ENCODE data around the gene GSPT1. TPM values are rescaled to one million over a fixed set of nuclear protein-coding genes. Genes with fewer than 3 reads are reported as not detected.
A peak's percentile ranks its signal among the peaks of the same experiment; 100 is the strongest.
"Not testable (repeated sequence)": the region's sequence is repeated elsewhere in the genome, so short reads cannot be mapped to it uniquely, and the experiment has no call there.

Gene GSPT1
- 106 and 111 TPM in 2 replicates for total RNA-seq (2014; rRNA removed; shearing (Covaris generic))

DNA sequence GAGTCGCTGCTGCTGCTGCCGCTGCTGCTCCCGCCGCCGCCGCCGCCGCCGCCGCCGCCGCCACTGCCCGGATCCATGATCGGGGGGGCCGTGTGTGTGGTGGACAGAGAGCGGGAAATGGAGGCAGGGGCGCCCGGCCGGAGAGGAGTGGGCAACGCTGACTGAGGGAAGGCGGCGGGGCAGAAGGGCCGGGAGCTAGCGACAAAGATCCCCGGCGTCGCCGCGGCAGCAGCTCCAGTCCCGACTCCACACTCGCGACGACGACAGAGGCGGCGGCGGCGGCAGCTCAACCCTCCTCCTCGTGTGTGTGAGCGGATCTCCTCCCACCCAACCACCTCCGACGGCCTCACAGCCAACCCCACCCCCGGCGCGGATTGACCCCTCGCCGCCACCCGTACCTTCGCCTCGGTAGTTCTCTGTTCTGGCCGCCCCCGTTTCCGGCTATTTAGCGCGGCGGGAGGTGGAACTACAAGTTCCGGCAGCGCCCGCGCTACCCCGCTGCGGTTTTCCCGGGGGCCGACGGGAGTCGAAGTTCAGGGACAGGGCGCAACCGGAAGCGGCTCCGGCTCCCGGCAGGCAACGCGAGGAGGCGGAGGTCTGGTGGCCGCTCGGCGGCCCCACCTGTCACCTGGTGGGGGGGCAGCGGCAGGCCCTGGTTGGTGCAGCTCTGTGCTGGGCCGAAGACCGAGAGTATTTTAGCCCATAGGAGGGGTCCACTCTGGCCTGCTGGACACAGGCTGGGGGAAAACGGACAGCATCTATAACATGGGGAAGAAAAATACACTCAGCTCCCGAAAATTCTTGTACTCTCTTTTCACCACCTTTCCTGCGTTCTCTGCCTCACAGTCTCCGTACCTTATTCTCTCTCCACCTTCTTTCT, at the start of gene GSPT1:
Gene GSPT1, minus strand, starts transcription at position 313 of the 880 bp plus-strand sequence. Its CDS starts 236 bp downstream, at position 77.
- Histone ChIP-seq H3K4me1 (peaks cover 4% of the 10 kb centered on the region; the same call in 1 of the 2 replicates), H3K27ac (peak within 1 kb of the TSS; percentile 59), H3K27me3 (0 out of 2 replicates have a peak, but pooled peaks cover 4% of the 10 kb centered on the region), H3K36me3 (peaks cover 5% of the 10 kb centered on the region; the same call in 1 of the 2 replicates), H3K9me3 (replicated peaks) (no peaks in the 10 kb centered on the region), H3K4me3 (peak within 1 kb of the TSS; percentile 78)
- DNase-seq: peak; percentile 97 to 98

DNA sequence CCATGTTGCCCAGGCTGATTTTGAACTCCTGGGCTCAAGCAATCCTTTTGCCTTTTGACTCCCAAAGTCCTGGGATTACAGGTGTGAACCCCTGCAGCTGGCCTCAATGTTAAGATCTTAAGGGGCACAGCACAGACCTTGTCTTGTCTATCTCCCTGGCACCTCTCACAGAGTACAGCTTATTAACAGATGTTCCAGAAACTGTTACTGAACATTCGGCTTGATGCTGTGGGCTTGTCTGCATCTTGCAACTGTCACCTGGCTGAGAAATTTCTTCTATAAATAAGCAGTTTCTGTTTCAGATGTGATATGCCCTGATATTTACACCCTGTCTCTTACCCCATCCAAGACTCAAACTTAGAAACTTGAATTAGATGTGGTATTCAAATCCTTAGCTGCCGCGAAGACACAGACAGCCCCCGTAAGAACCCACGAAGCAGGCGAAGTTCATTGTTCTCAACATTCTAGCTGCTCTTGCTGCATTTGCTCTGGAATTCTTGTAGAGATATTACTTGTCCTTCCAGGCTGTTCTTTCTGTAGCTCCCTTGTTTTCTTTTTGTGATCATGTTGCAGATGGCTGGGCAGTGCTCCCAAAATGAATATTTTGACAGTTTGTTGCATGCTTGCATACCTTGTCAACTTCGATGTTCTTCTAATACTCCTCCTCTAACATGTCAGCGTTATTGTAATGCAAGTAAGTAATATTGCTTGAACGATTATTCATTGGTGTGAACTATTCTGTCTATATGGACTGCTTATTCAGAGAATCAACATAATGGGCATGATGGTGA, 49.2 kb upstream of the GSPT1 start, which contains the start of gene TNFRSF17:
Gene TNFRSF17, plus strand, starts transcription at position 450 of the 791 bp plus-strand sequence. Its CDS starts 115 bp downstream, at position 565.
- Histone ChIP-seq H3K4me3 (no peak within 1 kb of the TSS), H3K4me1 (no peaks in the 10 kb centered on the region), H3K27ac (no peak within 1 kb of the TSS), H3K27me3 (0 out of 2 replicates have a peak, but pooled peaks cover 3% of the 10 kb centered on the region), H3K36me3 (no peaks in the 10 kb centered on the region), H3K9me3 (replicated peaks) (no peaks in the 10 kb centered on the region)
- DNase-seq: no peak

DNA sequence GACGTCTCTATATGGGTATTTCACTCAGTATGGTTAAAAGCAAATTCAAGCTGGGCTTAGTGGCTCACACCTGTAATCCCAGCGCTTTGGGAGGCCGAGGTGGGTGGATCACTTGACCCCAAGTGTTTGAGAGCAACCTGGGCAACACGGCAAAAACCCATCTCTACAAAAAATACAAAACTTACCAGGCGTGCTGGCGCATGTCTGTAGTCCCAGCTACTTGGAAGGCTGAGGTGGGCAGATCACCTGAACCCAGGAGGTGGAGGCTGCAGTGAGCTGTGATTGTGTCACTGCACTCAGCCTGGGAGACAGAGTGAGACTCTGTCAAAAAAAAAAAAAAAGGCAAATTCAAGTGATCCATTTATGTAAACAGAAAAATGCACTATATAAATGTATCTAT, 48.0 kb upstream of the GSPT1 start:
- no peak overlapping the region for H3K27ac ChIP-seq
- no peak overlapping the region for H3K4me3 ChIP-seq
- H3K27me3 ChIP-seq: 0 out of 2 replicates have a peak, but pooled peaks cover 3% of the 10 kb centered on the region
- no peaks in the 10 kb centered on the region for H3K36me3 ChIP-seq
- DNase-seq: no peak
- no peaks in the 10 kb centered on the region for H3K9me3 ChIP-seq (replicated peaks)
- no peaks in the 10 kb centered on the region for H3K4me1 ChIP-seq

DNA sequence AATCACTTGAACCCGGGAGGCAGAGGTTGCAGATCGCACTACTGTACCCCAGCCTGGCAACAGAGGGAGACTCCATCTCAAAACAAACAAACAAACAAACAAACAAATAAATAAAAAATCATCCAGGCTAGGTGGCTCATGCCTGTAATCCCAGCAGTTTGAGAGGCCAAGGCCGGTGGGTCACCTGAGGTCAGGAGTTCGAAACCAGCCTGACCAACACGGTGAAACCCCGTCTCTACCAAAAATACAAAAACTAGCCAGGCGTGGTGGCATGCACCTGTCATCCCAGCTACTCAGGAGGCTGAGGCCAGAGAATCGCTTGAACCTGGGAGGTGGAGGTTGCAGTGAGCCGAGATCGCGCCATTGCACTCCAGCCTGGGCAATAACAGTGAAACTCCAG, 47.2 kb upstream of the GSPT1 start:
- H3K36me3 ChIP-seq; H3K4me1 ChIP-seq; DNase-seq; H3K4me3 ChIP-seq; H3K27me3 ChIP-seq; H3K27ac ChIP-seq; H3K9me3 ChIP-seq (replicated peaks): not testable (repeated sequence)

DNA sequence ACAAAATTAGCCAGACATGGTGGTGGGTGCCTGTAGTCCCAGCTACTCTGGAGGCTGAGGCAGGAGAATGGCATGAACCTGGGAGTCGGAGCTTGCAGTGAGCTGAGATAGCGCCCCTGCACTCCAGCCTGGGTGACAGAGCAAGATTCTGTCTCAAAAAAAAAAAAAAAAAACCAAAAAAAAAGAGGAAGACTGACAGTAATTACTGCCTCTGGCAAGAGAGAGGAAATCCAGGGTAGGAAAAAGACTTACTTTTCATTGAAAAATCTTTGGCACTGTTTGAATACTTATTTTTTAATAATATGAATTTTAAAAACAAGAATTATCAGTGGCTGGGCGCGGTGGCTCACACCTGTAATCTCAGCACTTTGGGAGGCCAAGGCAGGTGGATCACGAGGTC, 46.7 kb upstream of the GSPT1 start:
- H3K27me3 ChIP-seq; DNase-seq; H3K4me1 ChIP-seq; H3K4me3 ChIP-seq; H3K27ac ChIP-seq; H3K9me3 ChIP-seq (replicated peaks); H3K36me3 ChIP-seq: not testable (repeated sequence)

DNA sequence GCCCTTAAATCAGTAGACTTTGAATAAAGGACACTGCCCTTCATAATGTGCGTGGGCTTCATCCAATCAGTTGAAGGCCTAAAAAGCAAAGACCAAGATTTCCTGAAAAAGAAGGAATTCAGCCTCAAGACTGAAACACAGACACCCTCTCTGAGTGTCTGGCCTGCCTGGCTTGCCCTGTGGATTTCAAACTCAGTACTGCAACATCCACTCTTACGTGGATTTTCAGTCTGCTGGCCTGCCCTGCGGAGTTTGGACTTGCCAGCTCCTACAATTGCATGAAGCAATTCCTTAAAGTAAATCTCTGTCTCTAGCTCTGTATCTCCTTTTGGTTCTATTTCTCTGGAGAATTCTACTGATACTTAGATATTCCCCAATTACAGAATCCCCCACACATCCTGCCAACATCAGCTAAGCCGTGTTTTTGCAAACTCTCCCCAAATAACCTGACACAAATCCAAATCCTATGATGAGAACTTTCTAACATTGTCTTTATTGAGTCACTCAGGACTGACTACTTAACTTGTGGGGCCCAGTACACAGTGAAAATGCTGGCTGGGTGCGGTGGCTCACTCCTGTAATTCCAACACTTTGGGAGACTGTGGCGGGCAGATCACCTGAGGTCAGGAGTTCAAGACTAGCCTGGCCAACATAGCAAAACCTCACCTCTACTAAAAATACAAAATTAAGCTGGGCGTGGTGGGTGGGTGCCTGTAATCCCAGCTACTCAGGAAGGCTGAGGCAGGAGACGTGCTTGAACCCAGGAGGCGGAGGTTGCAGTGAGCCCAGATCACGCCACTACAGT, 42.0 kb upstream of the GSPT1 start:
- H3K4me3 ChIP-seq: no peak overlapping the region
- no peak overlapping the region for H3K27ac ChIP-seq
- DNase-seq: no peak
- H3K27me3 ChIP-seq: no peaks in the 10 kb centered on the region
- no peaks in the 10 kb centered on the region for H3K4me1 ChIP-seq
- H3K9me3 ChIP-seq (replicated peaks): no peaks in the 10 kb centered on the region
- H3K36me3 ChIP-seq: no peaks in the 10 kb centered on the region

DNA sequence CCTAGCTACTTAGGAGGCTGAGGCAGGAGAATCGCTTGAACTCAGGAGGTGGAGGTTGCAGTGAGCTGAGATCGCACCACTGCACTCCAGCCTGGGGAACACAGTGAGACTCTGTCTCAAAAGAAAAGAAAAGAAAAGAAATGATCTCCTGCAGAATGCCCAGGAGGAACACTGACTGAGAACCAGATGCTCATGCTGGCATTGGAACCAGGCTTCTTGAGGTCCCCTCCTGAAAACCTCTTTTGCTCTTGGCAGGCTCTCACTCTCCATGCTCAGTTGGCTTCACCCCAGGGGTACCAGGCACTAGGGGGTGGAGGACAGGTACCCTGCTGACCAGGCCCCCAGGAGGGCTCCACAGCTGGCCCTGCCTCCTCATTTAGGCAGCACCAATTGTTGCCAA, 40.8 kb upstream of the GSPT1 start:
- H3K4me3 ChIP-seq: no peak overlapping the region
- H3K9me3 ChIP-seq (replicated peaks): no peaks in the 10 kb centered on the region
- no peaks in the 10 kb centered on the region for H3K36me3 ChIP-seq
- H3K4me1 ChIP-seq: no peaks in the 10 kb centered on the region
- H3K27ac ChIP-seq: no peak overlapping the region
- no peaks in the 10 kb centered on the region for H3K27me3 ChIP-seq
- no peak for DNase-seq

DNA sequence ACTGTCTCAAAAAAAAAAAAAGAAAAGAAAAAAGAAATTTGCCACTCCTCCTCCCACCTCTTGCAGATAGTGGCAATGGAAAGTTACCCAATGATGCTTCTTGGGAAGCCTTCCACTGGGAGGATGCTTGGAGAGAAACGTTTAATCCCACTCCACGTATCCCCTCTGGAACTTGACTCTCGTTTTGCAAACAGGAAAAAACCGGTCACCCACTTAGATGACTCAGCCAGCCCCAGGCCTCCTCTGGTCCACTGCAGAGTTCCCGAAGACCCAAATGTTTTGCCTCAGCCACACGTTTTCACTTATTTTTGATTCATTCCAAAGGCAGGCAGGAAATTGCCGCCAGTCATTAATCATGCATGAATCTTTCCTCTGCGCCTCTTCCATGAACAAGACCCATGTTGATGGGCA, 40.0 kb upstream of the GSPT1 start:
- H3K36me3 ChIP-seq: no peaks in the 10 kb centered on the region
- H3K4me3 ChIP-seq: no peak overlapping the region
- H3K27ac ChIP-seq: no peak overlapping the region
- H3K9me3 ChIP-seq (replicated peaks): no peaks in the 10 kb centered on the region
- H3K27me3 ChIP-seq: no peaks in the 10 kb centered on the region
- no peaks in the 10 kb centered on the region for H3K4me1 ChIP-seq
- DNase-seq: no peak

DNA sequence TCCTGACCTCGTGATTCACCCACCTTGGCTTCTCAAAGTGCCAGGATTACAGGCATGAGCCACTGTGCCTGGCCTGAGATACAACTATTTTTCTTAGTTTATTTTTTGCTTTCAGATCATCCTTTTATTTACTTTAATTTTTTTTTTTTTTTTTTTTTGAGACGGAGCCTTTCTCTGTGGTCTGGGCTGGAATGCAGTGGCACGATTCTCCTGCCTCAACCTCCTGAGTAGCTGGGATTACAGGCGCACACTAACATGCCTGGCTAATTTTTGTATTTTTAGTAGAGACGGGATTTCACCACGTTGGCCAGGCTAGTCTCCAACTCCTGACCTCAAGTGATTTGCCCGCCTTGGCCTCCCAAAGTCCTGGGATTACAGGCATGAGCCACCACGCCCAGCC, 37.8 kb upstream of the GSPT1 start:
- not testable (repeated sequence) for H3K27ac ChIP-seq; H3K27me3 ChIP-seq; H3K36me3 ChIP-seq; H3K4me1 ChIP-seq; H3K9me3 ChIP-seq (replicated peaks); H3K4me3 ChIP-seq; DNase-seq

DNA sequence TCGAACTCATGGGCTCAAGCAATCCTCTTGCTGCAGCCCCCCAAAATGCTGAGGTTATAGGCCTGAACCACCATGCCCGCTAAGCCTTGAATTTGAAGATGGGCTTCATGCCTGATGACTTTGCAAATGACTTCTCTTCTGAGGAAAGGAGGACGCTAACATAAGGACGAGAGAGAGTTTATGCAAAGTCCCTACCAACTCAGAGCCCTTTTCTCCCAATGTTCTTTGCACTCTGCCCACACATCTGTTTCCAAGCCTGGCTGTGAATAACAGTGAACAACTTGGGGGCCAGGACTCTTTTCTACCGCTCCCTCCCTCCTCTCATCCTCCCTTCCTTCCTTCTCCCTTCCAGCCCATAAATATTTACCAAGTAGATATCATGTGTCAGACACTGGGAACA, 34.6 kb upstream of the GSPT1 start:
- no peaks in the 10 kb centered on the region for H3K9me3 ChIP-seq (replicated peaks)
- H3K4me1 ChIP-seq: no peaks in the 10 kb centered on the region
- no peaks in the 10 kb centered on the region for H3K27me3 ChIP-seq
- no peak for DNase-seq
- H3K36me3 ChIP-seq: no peaks in the 10 kb centered on the region
- H3K27ac ChIP-seq: no peak overlapping the region
- H3K4me3 ChIP-seq: no peak overlapping the region

DNA sequence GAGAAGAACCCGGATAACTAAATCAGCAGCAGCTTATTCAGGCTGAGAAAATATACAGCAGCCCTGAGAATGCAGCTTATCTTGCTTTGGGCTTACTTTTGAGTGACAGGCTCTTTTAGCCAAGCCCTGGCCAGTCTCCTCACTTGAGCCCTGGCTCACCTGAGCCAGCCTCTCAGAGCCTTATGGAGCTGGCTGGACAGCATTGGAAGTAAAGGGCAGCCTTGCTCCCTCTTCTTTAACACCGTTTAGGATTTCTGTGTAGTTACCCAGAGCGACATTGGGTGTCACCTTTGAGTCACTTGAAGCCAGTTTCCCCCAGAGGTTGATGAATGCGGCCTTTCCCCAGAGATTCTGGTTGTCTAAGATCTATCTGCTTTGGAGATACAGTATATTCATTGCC, 33.8 kb upstream of the GSPT1 start:
- DNase-seq: peak in 1 of 2 experiments; percentile 54

DNA sequence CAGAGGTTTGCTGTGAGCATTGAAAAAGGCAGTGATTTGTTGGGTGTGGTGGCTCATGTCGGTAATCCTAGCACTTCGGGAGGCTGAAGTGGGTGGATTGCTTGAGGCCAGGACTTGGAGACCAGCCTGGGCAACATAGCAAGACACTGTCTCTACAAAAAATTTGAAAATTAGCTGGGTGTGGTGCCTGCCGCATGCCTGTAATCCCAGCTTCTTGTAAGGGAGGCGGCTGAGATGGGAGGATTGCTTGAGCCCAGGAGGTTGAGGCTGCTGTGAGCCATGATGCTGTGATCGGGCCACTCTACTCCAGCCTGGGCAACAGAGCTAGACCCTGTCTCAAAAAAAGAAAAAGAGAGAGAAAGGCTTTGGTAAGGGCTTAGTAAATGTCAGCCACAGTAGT, 33.1 kb upstream of the GSPT1 start:
- no peak overlapping the region for H3K4me3 ChIP-seq
- no peak overlapping the region for H3K27ac ChIP-seq
- DNase-seq: no peak
- no peaks in the 10 kb centered on the region for H3K27me3 ChIP-seq
- no peaks in the 10 kb centered on the region for H3K4me1 ChIP-seq
- H3K36me3 ChIP-seq: no peaks in the 10 kb centered on the region
- no peaks in the 10 kb centered on the region for H3K9me3 ChIP-seq (replicated peaks)

More for the DNA sequence above, 33.8 kb upstream of the GSPT1 start:
- H3K4me3 ChIP-seq: no peak overlapping the region
- no peak overlapping the region for H3K27ac ChIP-seq
- H3K27me3 ChIP-seq: no peaks in the 10 kb centered on the region
- H3K4me1 ChIP-seq: no peaks in the 10 kb centered on the region
- H3K36me3 ChIP-seq: no peaks in the 10 kb centered on the region
- no peaks in the 10 kb centered on the region for H3K9me3 ChIP-seq (replicated peaks)

DNA sequence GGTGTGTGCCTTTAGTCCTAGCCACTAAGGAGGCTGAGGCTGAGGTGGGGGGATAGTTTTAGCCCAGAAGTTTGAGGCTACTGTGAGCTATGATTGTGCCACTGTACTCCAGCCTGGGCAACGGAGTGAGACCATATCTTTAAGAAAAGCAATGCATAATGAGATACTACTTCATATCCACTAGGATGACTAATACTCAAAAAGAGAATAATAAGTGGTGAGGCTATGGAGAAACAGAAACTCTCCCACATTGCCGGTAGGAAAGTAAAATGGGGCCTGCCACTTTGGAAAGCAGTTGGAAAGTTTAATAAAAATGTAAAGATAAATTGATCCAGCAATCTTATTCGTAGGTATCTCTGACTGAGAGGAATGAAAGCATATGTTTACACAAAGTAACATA, 30.7 kb upstream of the GSPT1 start:
- H3K27me3 ChIP-seq: no peaks in the 10 kb centered on the region
- H3K27ac ChIP-seq: no peak overlapping the region
- no peaks in the 10 kb centered on the region for H3K36me3 ChIP-seq
- H3K4me3 ChIP-seq: no peak overlapping the region
- no peaks in the 10 kb centered on the region for H3K9me3 ChIP-seq (replicated peaks)
- no peaks in the 10 kb centered on the region for H3K4me1 ChIP-seq
- no peak for DNase-seq

DNA sequence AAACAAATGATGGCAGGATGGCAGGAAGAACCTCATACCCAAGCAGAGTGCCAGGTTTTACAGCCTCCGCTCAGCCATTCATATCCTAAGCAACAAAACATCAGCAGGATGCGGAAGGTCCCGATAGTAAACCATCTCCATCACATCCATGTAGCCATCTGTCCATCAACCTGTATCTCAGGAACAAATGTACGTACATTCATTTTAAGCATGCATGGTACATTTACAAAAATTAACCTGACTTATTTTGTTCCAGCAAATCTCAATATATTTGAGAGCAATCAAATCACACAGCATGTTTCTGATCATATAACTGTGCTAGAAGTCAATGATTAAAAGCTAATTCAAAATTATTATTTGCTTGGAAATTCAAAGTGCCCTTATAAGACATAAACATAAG, 26.2 kb upstream of the GSPT1 start, which contains the start of gene NPIPB2:
Gene NPIPB2, minus strand, starts transcription at position 101 of the 400 bp plus-strand sequence. Its CDS starts 0 bp downstream, at position 101.
- not testable (repeated sequence) for H3K9me3 ChIP-seq (replicated peaks); H3K4me3 ChIP-seq; H3K27me3 ChIP-seq; H3K36me3 ChIP-seq; H3K27ac ChIP-seq; DNase-seq; H3K4me1 ChIP-seq

Data from SJCRH30 (cell line).